ENCODE data around the gene INSR. TPM values are rescaled to one million over a fixed set of nuclear protein-coding genes. Genes with fewer than 3 reads are reported as not detected.

INSR gene
- 2.5 TPM for total RNA-seq (2021; ENCODE audit: unreplicated experiment)
- 1.5 TPM for polyA plus RNA-seq (2012; ENCODE audit: insufficient read length)
- Bru-seq, nascent RNA, result percentile 27 among the genes with signal in this experiment
- percentile 27 among the genes with signal in this experiment for BruChase-seq, experiment 1, labeled RNA remaining after a 2-hour chase
- BruChase-seq, experiment 2, labeled RNA remaining after a 6-hour chase, result percentile 37 among the genes with signal in this experiment
- long read RNA-seq, full-length matches to known transcripts, result 2 of 7 reads
- long read RNA-seq, partial matches to known transcripts, result 5 of 7 reads
- long read RNA-seq, other reads (novel, unspliced or antisense), result 0 of 7 reads

DNA sequence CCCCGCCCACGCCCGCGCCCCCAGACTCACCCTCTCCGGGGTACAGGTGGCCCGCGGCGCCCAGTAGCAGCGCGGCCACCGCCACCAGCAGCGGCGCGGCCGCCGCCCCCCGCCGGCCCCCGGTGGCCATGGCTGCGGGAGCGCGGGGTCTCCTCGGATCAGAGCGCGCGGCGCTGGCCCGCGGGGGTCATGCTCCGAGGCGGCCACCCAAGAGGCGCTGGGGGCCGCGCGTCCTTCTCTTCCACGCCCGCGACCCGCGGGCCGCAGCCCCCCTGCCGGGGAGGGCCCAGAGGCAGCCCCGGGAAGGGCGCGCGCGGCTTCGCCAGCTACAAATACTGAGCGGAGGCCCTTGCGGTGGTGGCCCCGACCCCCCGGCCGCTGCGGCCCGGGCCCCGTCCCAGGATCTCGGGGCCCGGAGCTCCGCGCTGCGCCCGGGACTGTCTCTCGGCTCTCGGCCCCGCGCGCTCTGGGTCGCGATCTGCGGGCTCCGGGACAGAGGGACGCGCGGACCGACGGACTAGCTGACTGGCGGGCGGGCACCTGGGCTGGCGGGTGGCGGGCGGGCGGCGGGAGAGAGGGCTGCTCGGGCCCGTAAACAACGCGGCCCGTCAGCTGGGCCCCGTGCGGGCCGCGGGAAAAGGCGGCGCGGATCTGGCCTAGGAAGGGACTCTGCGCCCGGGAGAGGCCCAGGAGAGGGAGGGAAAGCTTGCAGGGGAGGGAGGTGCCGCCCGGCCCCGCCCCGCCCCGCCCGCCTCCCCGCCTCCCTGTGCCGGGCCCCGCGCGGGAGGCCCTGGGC is at the start of gene INSR:
Gene INSR (minus strand): TSS at position 653 of the 796 bp plus-strand sequence. CDS start 523 bp downstream, at position 130.
- no peak for DNase-seq (ENCODE audit: low read depth, low spot score)
- Histone ChIP-seq H3K36me3 (ENCODE audit: control insufficient read depth, insufficient read depth, low read length) (no peaks in the 10 kb centered on the region), H3K27ac (ENCODE audit: low read length) (no peak within 1 kb of the TSS), H3K4me3 (ENCODE audit: low read depth in 2 of 2, low read length in 2 of 2) (peak within 1 kb of the TSS; percentile 47 to 56), H3K9me3 (ENCODE audit: control insufficient read depth, insufficient read depth, low read depth, low read length) (no peaks in the 10 kb centered on the region), H3K27me3 (ENCODE audit: control insufficient read depth, insufficient read depth, low read length) (no peaks in the 10 kb centered on the region), H3K4me1 (ENCODE audit: control insufficient read depth, insufficient read depth, low read length) (no peaks in the 10 kb centered on the region)
- intact Hi-C loops (cut with micrococcal nuclease; ENCODE audit: unreplicated experiment), result no loop called here
- in situ Hi-C loops (cut with HindIII; ENCODE audit: low pct_unique_long_range_greater_than_20kb, low sequenced_read_pairs), result no loop called here
- ATAC-seq, result peak; percentile 95
- ChIA-PET POLR2A (no interaction called here), CTCF (no interaction called here)
- BruUV-seq (replicated peaks), result no TSS peak
- TF ChIP-seq POLR2AphosphoS5 (IDR thresholded peaks at IDR 0.05; ENCODE audit: low read depth, low read length), result no peak
- no peak for TF ChIP-seq TCF7L2 (IDR thresholded peaks at IDR 0.05; ENCODE audit: low read depth, low read length)
- TF ChIP-seq, protein P1, sequence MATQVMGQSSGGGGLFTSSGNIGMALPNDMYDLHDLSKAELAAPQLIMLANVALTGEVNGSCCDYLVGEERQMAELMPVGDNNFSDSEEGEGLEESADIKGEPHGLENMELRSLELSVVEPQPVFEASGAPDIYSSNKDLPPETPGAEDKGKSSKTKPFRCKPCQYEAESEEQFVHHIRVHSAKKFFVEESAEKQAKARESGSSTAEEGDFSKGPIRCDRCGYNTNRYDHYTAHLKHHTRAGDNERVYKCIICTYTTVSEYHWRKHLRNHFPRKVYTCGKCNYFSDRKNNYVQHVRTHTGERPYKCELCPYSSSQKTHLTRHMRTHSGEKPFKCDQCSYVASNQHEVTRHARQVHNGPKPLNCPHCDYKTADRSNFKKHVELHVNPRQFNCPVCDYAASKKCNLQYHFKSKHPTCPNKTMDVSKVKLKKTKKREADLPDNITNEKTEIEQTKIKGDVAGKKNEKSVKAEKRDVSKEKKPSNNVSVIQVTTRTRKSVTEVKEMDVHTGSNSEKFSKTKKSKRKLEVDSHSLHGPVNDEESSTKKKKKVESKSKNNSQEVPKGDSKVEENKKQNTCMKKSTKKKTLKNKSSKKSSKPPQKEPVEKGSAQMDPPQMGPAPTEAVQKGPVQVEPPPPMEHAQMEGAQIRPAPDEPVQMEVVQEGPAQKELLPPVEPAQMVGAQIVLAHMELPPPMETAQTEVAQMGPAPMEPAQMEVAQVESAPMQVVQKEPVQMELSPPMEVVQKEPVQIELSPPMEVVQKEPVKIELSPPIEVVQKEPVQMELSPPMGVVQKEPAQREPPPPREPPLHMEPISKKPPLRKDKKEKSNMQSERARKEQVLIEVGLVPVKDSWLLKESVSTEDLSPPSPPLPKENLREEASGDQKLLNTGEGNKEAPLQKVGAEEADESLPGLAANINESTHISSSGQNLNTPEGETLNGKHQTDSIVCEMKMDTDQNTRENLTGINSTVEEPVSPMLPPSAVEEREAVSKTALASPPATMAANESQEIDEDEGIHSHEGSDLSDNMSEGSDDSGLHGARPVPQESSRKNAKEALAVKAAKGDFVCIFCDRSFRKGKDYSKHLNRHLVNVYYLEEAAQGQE (IDR thresholded peaks at IDR 0.05; ENCODE audit: insufficient read depth in 1 of 2, low read depth in 2 of 2, low read length in 1 of 2), result no peak
- no peak for TF ChIP-seq SIN3A (IDR thresholded peaks at IDR 0.05; ENCODE audit: borderline replicate concordance, insufficient read depth, low read depth, low read length)
- TF ChIP-seq, protein P2, sequence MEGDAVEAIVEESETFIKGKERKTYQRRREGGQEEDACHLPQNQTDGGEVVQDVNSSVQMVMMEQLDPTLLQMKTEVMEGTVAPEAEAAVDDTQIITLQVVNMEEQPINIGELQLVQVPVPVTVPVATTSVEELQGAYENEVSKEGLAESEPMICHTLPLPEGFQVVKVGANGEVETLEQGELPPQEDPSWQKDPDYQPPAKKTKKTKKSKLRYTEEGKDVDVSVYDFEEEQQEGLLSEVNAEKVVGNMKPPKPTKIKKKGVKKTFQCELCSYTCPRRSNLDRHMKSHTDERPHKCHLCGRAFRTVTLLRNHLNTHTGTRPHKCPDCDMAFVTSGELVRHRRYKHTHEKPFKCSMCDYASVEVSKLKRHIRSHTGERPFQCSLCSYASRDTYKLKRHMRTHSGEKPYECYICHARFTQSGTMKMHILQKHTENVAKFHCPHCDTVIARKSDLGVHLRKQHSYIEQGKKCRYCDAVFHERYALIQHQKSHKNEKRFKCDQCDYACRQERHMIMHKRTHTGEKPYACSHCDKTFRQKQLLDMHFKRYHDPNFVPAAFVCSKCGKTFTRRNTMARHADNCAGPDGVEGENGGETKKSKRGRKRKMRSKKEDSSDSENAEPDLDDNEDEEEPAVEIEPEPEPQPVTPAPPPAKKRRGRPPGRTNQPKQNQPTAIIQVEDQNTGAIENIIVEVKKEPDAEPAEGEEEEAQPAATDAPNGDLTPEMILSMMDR (IDR thresholded peaks at IDR 0.05), result no peak

DNA sequence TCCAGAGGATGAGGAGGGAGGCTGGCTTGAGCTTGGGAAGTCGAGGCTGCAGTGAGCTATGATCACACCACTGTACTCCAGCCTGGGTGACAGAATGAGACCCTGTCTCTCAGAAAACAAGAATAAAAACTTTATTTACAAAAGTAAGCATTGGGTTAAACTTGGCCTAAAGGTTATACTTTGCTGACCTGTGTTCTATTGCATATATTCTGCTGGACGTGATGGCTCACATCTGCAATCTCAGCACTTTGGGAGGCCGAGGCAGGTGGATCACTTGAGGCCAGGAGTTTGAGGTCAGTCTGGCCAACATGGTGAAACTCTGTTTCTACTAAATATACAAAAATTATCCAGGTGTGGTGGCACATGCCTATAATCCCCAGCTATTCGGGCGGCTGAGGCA is 47.9 kb upstream of the INSR start:
- CTCF ChIA-PET, result no interaction called here
- in situ Hi-C loops (cut with HindIII; ENCODE audit: low pct_unique_long_range_greater_than_20kb, low sequenced_read_pairs) (no loop called here), intact Hi-C loops (cut with micrococcal nuclease; ENCODE audit: unreplicated experiment) (no loop called here)
- DNase-seq (ENCODE audit: low read depth, low spot score) (no peak), ATAC-seq (no peak)
- H3K4me1 ChIP-seq (ENCODE audit: control insufficient read depth, insufficient read depth, low read length), result no peaks in the 10 kb centered on the region
- no peaks in the 10 kb centered on the region for H3K36me3 ChIP-seq (ENCODE audit: control insufficient read depth, insufficient read depth, low read length)
- POLR2A ChIA-PET, result no interaction called here
- no peak overlapping the region for H3K4me3 ChIP-seq (ENCODE audit: low read depth in 2 of 2, low read length in 2 of 2)
- TF ChIP-seq, protein P1 (IDR thresholded peaks at IDR 0.05; ENCODE audit: insufficient read depth in 1 of 2, low read depth in 2 of 2, low read length in 1 of 2), result no peak
- TF ChIP-seq, protein P2 (IDR thresholded peaks at IDR 0.05), result no peak
- TF ChIP-seq SIN3A (IDR thresholded peaks at IDR 0.05; ENCODE audit: borderline replicate concordance, insufficient read depth, low read depth, low read length), result no peak
- no peak for TF ChIP-seq TCF7L2 (IDR thresholded peaks at IDR 0.05; ENCODE audit: low read depth, low read length)
- no peak for TF ChIP-seq POLR2AphosphoS5 (IDR thresholded peaks at IDR 0.05; ENCODE audit: low read depth, low read length)
- H3K27ac ChIP-seq (ENCODE audit: low read length), result no peak overlapping the region
- H3K9me3 ChIP-seq (ENCODE audit: control insufficient read depth, insufficient read depth, low read depth, low read length), result no peaks in the 10 kb centered on the region
- BruUV-seq (replicated peaks), result no TSS peak
- H3K27me3 ChIP-seq (ENCODE audit: control insufficient read depth, insufficient read depth, low read length), result no peaks in the 10 kb centered on the region

Measured in Panc1 (cell line).